Naive B cell (primary cell): ENCODE results near the gene CPHXL. TPM values are rescaled to one million over a fixed set of nuclear protein-coding genes. Genes with fewer than 3 reads are reported as not detected.

Source experiments
- ATAC-seq, 2 donors: fragments of 150-1000 bp; cut with Tn5 transposase; 2 replicates each; pipeline ENCODE4 v1.10.0; 2021; ENCODE audit warnings: low read depth in 2 of 2, mild to moderate bottlenecking in 2 of 2, moderate library complexity in 2 of 2
- DNase-seq: peaks from one replicate; pipeline ENCODE4 v3.0.0; 2022
- H3K27ac Mint-ChIP-seq, 6 donors: one replicate each; pipeline ENCODE4 v1.8.0; 2020 to 2022; ENCODE audit warnings: mild to moderate bottlenecking in 6 of 6, mixed read lengths in 6 of 6, moderate library complexity in 5 of 6, inconsistent platforms in 2 of 6
- H3K27me3 Mint-ChIP-seq, 3 donors: one replicate each; pipeline ENCODE4 v1.8.0; 2021 to 2022; ENCODE audit warnings: mixed read lengths in 3 of 3, mild to moderate bottlenecking in 1 of 3
- H3K36me3 Mint-ChIP-seq, 2 donors: one replicate each; pipeline ENCODE4 v1.8.0; 2020 to 2022; ENCODE audit warnings: mixed read lengths in 2 of 2, inconsistent platforms in 1 of 2, mild to moderate bottlenecking in 1 of 2
- H3K4me1 Mint-ChIP-seq, 3 donors: one replicate each; pipeline ENCODE4 v1.8.0; 2020 to 2022; ENCODE audit warnings: mixed read lengths in 3 of 3, inconsistent platforms in 1 of 3, mild to moderate bottlenecking in 1 of 3, moderate library complexity in 1 of 3
- H3K4me3 Mint-ChIP-seq, 8 donors: one replicate each; pipeline ENCODE4 v1.8.0; 2020 to 2022; ENCODE audit warnings: mild to moderate bottlenecking in 8 of 8, mixed read lengths in 8 of 8, moderate library complexity in 8 of 8, inconsistent platforms in 2 of 8
- H3K9me3 Mint-ChIP-seq, 7 donors: one replicate each; pipeline ENCODE4 v1.8.0; 2020 to 2022; ENCODE audit warnings: mixed read lengths in 7 of 7, mild to moderate bottlenecking in 5 of 7, inconsistent platforms in 2 of 7, moderate library complexity in 1 of 7
- polyA plus RNA-seq, 6 donors: library from polyadenylated mRNA; unstranded; fragments of 300-500 nt; fragmentation: Illumina TruSeq; gene quantifications; one replicate each; pipeline ENCODE4 v1.2.3, GENCODE V29; 2021; ENCODE audit warnings: low read depth in 6 of 6

The CPHXL gene
- not detected for polyA plus RNA-seq

- ATAC-seq (no peak), DNase-seq (no peak)
- Mint-ChIP-seq H3K4me1 (no peaks in the 10 kb centered on the region), H3K9me3 (peaks cover 0 to 17% (median 2%) of the 10 kb centered on the region in 7 donors), H3K27ac (no peak within 1 kb of the TSS), H3K36me3 (no peaks in the 10 kb centered on the region), H3K4me3 (no peak within 1 kb of the TSS), H3K27me3 (peaks cover 0 to 8% (median 0%) of the 10 kb centered on the region in 3 donors)
Observed at GRCh38 chr16:75726390-75726789, at the start of gene CPHXL. Gene CPHXL (minus strand): TSS chr16:75726490. CDS start chr16:75726442, 48 bp downstream.

- Mint-ChIP-seq H3K27ac (no peak overlapping the region), H3K27me3 (peaks cover 21 to 48% (median 42%) of the 10 kb centered on the region in 3 donors), H3K36me3 (no peaks in the 10 kb centered on the region), H3K4me3 (no peak overlapping the region), H3K4me1 (no peaks in the 10 kb centered on the region), H3K9me3 (peaks cover 0 to 7% (median 5%) of the 10 kb centered on the region in 7 donors)
- no peak for DNase-seq
- no peak for ATAC-seq
Observed at GRCh38 chr16:75774197-75774596, 47.9 kb upstream of the CPHXL start.

- H3K4me3 Mint-ChIP-seq, result no peak overlapping the region
- H3K4me1 Mint-ChIP-seq, result no peaks in the 10 kb centered on the region
Observed at GRCh38 chr16:75770051-75770450, 43.8 kb upstream of the CPHXL start.

GRCh38 chr16:75764154-75764768, 38.0 kb upstream of the CPHXL start:
- peaks cover 5 to 16% (median 11%) of the 10 kb centered on the region in 3 donors for H3K27me3 Mint-ChIP-seq
- no peaks in the 10 kb centered on the region for H3K9me3 Mint-ChIP-seq
- peak overlapping the region in 3 of 6 donors; percentile 47 to 93 (median 57) for H3K27ac Mint-ChIP-seq
- no peak overlapping the region for H3K4me3 Mint-ChIP-seq
- H3K36me3 Mint-ChIP-seq, result no peaks in the 10 kb centered on the region
- ATAC-seq (peak; percentile 52 to 69), DNase-seq (peak; percentile 58)
- peaks cover 13 to 25% (median 21%) of the 10 kb centered on the region in 3 donors for H3K4me1 Mint-ChIP-seq

More at GRCh38 chr16:75770051-75770450, 43.8 kb upstream of the CPHXL start:
- DNase-seq, result no peak
- H3K27me3 Mint-ChIP-seq, result peaks cover 17 to 43% (median 29%) of the 10 kb centered on the region in 3 donors
- H3K9me3 Mint-ChIP-seq, result peaks cover 0 to 7% (median 5%) of the 10 kb centered on the region in 7 donors
- H3K36me3 Mint-ChIP-seq, result no peaks in the 10 kb centered on the region
- ATAC-seq, result no peak
- no peak overlapping the region for H3K27ac Mint-ChIP-seq

- H3K9me3 Mint-ChIP-seq, result no peaks in the 10 kb centered on the region
- H3K4me3 Mint-ChIP-seq, result no peak overlapping the region
- H3K36me3 Mint-ChIP-seq, result no peaks in the 10 kb centered on the region
- no peak for ATAC-seq
- no peak for DNase-seq
- H3K27ac Mint-ChIP-seq, result peak overlapping the region in 1 of 6 donors; percentile 67
- peaks cover 2 to 8% (median 5%) of the 10 kb centered on the region in 3 donors for H3K27me3 Mint-ChIP-seq
- peaks cover 13 to 29% (median 24%) of the 10 kb centered on the region in 3 donors for H3K4me1 Mint-ChIP-seq
Observed at GRCh38 chr16:75763204-75763603, 36.9 kb upstream of the CPHXL start.

- DNase-seq (no peak), ATAC-seq (no peak)
- Mint-ChIP-seq H3K27me3 (peaks cover 0 to 8% (median 5%) of the 10 kb centered on the region in 3 donors), H3K27ac (peak overlapping the region in 2 of 6 donors; percentile 1 to 67), H3K4me1 (peaks cover 13 to 31% (median 26%) of the 10 kb centered on the region in 3 donors), H3K36me3 (no peaks in the 10 kb centered on the region), H3K4me3 (no peak overlapping the region), H3K9me3 (no peaks in the 10 kb centered on the region)
Observed at GRCh38 chr16:75762746-75763145, 36.5 kb upstream of the CPHXL start.

GRCh38 chr16:75761108-75761507, 34.8 kb upstream of the CPHXL start:
- peak overlapping the region in 6 of 8 donors; percentile 51 to 76 (median 72) for H3K4me3 Mint-ChIP-seq
- peaks cover 0 to 6% (median 0%) of the 10 kb centered on the region in 3 donors for H3K27me3 Mint-ChIP-seq
- H3K27ac Mint-ChIP-seq, result peak overlapping the region; percentile 34 to 98 (median 90)
- no peaks in the 10 kb centered on the region for H3K9me3 Mint-ChIP-seq
- H3K36me3 Mint-ChIP-seq, result no peaks in the 10 kb centered on the region
- peaks cover 13 to 31% (median 26%) of the 10 kb centered on the region in 3 donors for H3K4me1 Mint-ChIP-seq
- DNase-seq (no peak), ATAC-seq (peak; percentile 9 to 15)

- Mint-ChIP-seq H3K27me3 (peaks cover 0 to 9% (median 2%) of the 10 kb centered on the region in 3 donors), H3K4me3 (no peak overlapping the region), H3K4me1 (peaks cover 13 to 31% (median 26%) of the 10 kb centered on the region in 3 donors), H3K36me3 (no peaks in the 10 kb centered on the region), H3K9me3 (no peaks in the 10 kb centered on the region), H3K27ac (peak overlapping the region in 2 of 6 donors; percentile 41 to 90)
- no peak for DNase-seq
- ATAC-seq, result no peak
Observed at GRCh38 chr16:75760018-75760519, 33.8 kb upstream of the CPHXL start.

- no peaks in the 10 kb centered on the region for H3K9me3 Mint-ChIP-seq
- ATAC-seq, result no peak
- no peak overlapping the region for H3K4me3 Mint-ChIP-seq
- no peaks in the 10 kb centered on the region for H3K36me3 Mint-ChIP-seq
- no peak for DNase-seq
- peaks cover 13 to 26% (median 25%) of the 10 kb centered on the region in 3 donors for H3K4me1 Mint-ChIP-seq
- H3K27me3 Mint-ChIP-seq, result peaks cover 2 to 17% (median 3%) of the 10 kb centered on the region in 3 donors
- peak overlapping the region in 3 of 6 donors; percentile 3 to 89 (median 34) for H3K27ac Mint-ChIP-seq
Observed at GRCh38 chr16:75758215-75758614, 31.9 kb upstream of the CPHXL start.

GRCh38 chr16:75754141-75754540, 27.9 kb upstream of the CPHXL start:
- Mint-ChIP-seq H3K4me1 (peaks cover 0 to 6% (median 6%) of the 10 kb centered on the region in 3 donors), H3K9me3 (no peaks in the 10 kb centered on the region), H3K36me3 (peaks cover under 1 to 5% of the 10 kb centered on the region in 2 donors), H3K27ac (no peak overlapping the region), H3K27me3 (peaks cover 14 to 32% (median 26%) of the 10 kb centered on the region in 3 donors), H3K4me3 (no peak overlapping the region)
- DNase-seq, result no peak
- ATAC-seq, result no peak

- peaks cover 5 to 7% of the 10 kb centered on the region in 2 donors for H3K36me3 Mint-ChIP-seq
- H3K9me3 Mint-ChIP-seq, result peaks cover 0 to 5% (median 0%) of the 10 kb centered on the region in 7 donors
- ATAC-seq, result no peak
- H3K4me3 Mint-ChIP-seq, result no peak overlapping the region
- H3K27ac Mint-ChIP-seq, result no peak overlapping the region
- H3K4me1 Mint-ChIP-seq, result no peaks in the 10 kb centered on the region
- DNase-seq, result no peak
- peaks cover 33 to 46% (median 43%) of the 10 kb centered on the region in 3 donors for H3K27me3 Mint-ChIP-seq
Observed at GRCh38 chr16:75750528-75750927, 24.2 kb upstream of the CPHXL start.

- H3K4me1 Mint-ChIP-seq, result no peaks in the 10 kb centered on the region
- ATAC-seq (no peak), DNase-seq (no peak)
- H3K27ac Mint-ChIP-seq, result no peak overlapping the region
- peaks cover 0 to 14% of the 10 kb centered on the region in 2 donors for H3K36me3 Mint-ChIP-seq
- H3K4me3 Mint-ChIP-seq, result no peak overlapping the region
- peaks cover 25 to 33% (median 31%) of the 10 kb centered on the region in 3 donors for H3K27me3 Mint-ChIP-seq
- peaks cover 0 to 30% (median 11%) of the 10 kb centered on the region in 7 donors for H3K9me3 Mint-ChIP-seq
Observed at GRCh38 chr16:75746359-75746758, 20.1 kb upstream of the CPHXL start.

- DNase-seq, result no peak
- Mint-ChIP-seq H3K4me3 (no peak overlapping the region), H3K9me3 (peaks cover 0 to 36% (median 11%) of the 10 kb centered on the region in 7 donors), H3K27ac (no peak overlapping the region), H3K27me3 (peaks cover 22 to 33% (median 31%) of the 10 kb centered on the region in 3 donors), H3K36me3 (peaks cover 0 to 15% of the 10 kb centered on the region in 2 donors), H3K4me1 (no peaks in the 10 kb centered on the region)
- ATAC-seq, result no peak
Observed at GRCh38 chr16:75745823-75746222, 19.5 kb upstream of the CPHXL start.

GRCh38 chr16:75745242-75745641, 19.0 kb upstream of the CPHXL start:
- H3K9me3 Mint-ChIP-seq, result peaks cover 0 to 37% (median 12%) of the 10 kb centered on the region in 7 donors
- H3K27me3 Mint-ChIP-seq, result peaks cover 22 to 37% (median 30%) of the 10 kb centered on the region in 3 donors
- ATAC-seq (no peak), DNase-seq (no peak)
- no peak overlapping the region for H3K27ac Mint-ChIP-seq
- H3K4me1 Mint-ChIP-seq, result no peaks in the 10 kb centered on the region
- H3K36me3 Mint-ChIP-seq, result peaks cover 0 to 15% of the 10 kb centered on the region in 2 donors
- no peak overlapping the region for H3K4me3 Mint-ChIP-seq
